Breast epithelium (tissue), 3 donors: ENCODE data around the gene RNF112.

ENCODE experiments used
- POLR2A ChIP-seq: fragments of 450-650 bp; IDR thresholded peaks from one replicate; pipeline ENCODE4 v1.6.1; 2016; ENCODE audit warnings: antibody characterized with exemption, mild to moderate bottlenecking, moderate library complexity
- POLR2AphosphoS5 ChIP-seq, 3 donors: sonication (generic); formaldehyde crosslinking; IDR thresholded peaks; one replicate each; pipeline ENCODE4 v1.6.1; 2017; ENCODE audit warnings: antibody characterized with exemption in 3 of 3
- TF ChIP-seq, protein P1 (sequence below), 3 donors: fragments of 450-650 bp; IDR thresholded peaks; one replicate each; pipeline ENCODE4 v1.5.1; 2016 to 2017; ENCODE audit warnings: antibody characterized with exemption in 3 of 3, mild to moderate bottlenecking in 3 of 3, moderate library complexity in 3 of 3

DNA sequence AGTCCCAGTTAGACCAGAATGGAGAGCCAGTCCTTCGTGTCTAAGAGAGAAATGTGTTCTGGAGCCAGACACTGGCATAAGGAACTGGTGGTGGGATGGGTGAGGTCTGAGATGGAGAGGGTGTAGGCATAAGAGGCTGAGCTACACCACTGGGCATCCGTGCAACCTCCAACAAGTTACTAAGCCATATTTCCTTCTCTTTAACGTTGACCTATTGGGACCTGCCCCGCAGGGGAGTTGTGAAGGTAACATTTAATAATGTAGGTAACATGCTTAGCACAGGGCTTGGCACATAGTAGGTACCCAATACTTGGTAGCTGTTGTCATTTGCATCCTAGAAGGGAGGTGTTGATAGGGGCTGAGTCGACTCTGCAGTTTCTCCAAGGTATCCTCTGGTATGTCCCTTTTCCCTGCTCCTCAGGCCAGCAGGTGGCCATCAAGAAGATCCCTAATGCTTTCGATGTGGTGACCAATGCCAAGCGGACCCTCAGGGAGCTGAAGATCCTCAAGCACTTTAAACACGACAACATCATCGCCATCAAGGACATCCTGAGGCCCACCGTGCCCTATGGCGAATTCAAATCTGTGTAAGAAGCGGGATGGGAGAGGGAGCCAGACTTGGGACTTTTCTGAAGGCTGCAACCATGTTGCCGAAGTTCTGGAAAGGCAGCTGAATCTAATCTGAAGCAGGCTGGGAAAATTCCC is 31.5 kb upstream of the RNF112 start:
- TF ChIP-seq POLR2A (no peak), POLR2AphosphoS5 (IDR thresholded peaks at IDR 0.05) (no peak)
- TF ChIP-seq, protein P1, sequence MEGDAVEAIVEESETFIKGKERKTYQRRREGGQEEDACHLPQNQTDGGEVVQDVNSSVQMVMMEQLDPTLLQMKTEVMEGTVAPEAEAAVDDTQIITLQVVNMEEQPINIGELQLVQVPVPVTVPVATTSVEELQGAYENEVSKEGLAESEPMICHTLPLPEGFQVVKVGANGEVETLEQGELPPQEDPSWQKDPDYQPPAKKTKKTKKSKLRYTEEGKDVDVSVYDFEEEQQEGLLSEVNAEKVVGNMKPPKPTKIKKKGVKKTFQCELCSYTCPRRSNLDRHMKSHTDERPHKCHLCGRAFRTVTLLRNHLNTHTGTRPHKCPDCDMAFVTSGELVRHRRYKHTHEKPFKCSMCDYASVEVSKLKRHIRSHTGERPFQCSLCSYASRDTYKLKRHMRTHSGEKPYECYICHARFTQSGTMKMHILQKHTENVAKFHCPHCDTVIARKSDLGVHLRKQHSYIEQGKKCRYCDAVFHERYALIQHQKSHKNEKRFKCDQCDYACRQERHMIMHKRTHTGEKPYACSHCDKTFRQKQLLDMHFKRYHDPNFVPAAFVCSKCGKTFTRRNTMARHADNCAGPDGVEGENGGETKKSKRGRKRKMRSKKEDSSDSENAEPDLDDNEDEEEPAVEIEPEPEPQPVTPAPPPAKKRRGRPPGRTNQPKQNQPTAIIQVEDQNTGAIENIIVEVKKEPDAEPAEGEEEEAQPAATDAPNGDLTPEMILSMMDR (IDR thresholded peaks at IDR 0.05) = no peak
